Smooth muscle cell (in vitro differentiated cells): ENCODE measurements around the gene DDX25. TPM values are rescaled to one million over a fixed set of nuclear protein-coding genes. Genes with fewer than 3 reads are reported as not detected.

Experiments used
- DNase-seq: peaks from one replicate; lab custom pipeline; 2025; ENCODE audit not compliant: unreplicated experiment; lab: John Stamatoyannopoulos, UW
- H2AFZ ChIP-seq: fragments of 200-600 bp; sonication (generic); 2 replicates; pipeline ENCODE4 v1.6.0; 2016; ENCODE audit warnings: antibody characterized with exemption, low read depth, mild to moderate bottlenecking
- H3F3A ChIP-seq: fragments of 200-600 bp; sonication (generic); 2 replicates; pipeline ENCODE4 v1.6.0; 2017; ENCODE audit warnings: antibody characterized with exemption, low read depth
- H3K27ac ChIP-seq: fragments of 200-600 bp; sonication (generic); 2 replicates; pipeline ENCODE4 v1.5.1; 2016; ENCODE audit warnings: low read depth, mild to moderate bottlenecking
- H3K27me3 ChIP-seq: fragments of 200-600 bp; sonication (generic); 2 replicates; pipeline ENCODE4 v1.6.1; 2016; ENCODE audit warnings: low read depth, mild to moderate bottlenecking
- H3K36me3 ChIP-seq: fragments of 200-600 bp; sonication (generic); 2 replicates; pipeline ENCODE4 v1.5.1; 2016; ENCODE audit warnings: low read depth
- H3K4me1 ChIP-seq: fragments of 200-600 bp; sonication (generic); 2 replicates; pipeline ENCODE4 v1.5.1; 2016; ENCODE audit warnings: low read depth
- H3K4me2 ChIP-seq: fragments of 200-600 bp; sonication (generic); 2 replicates; pipeline ENCODE4 v1.6.0; 2016; ENCODE audit warnings: mild to moderate bottlenecking
- H3K4me3 ChIP-seq: fragments of 200-600 bp; sonication (generic); 2 replicates; pipeline ENCODE4 v1.5.1; 2016; ENCODE audit warnings: mild to moderate bottlenecking
- H3K79me2 ChIP-seq: fragments of 200-600 bp; sonication (generic); 2 replicates; pipeline ENCODE4 v1.6.0; 2016; ENCODE audit warnings: low read depth, mild to moderate bottlenecking
- H3K9ac ChIP-seq: fragments of 200-600 bp; sonication (generic); 2 replicates; pipeline ENCODE4 v1.6.0; 2016; ENCODE audit warnings: low read depth
- H3K9me3 ChIP-seq: fragments of 200-600 bp; sonication (generic); replicated peaks from 2 replicates; pipeline ENCODE4 v1.5.1; 2016; ENCODE audit warnings: low read depth
- H4K20me1 ChIP-seq: fragments of 200-600 bp; sonication (generic); 2 replicates; pipeline ENCODE4 v1.6.0; 2016; ENCODE audit warnings: low read depth
- WGBS: methylation state at CpG from one replicate; pipeline ENCODE4 v1.1.7; 2016; ENCODE audit warnings: low lambda C conversion rate; 5-methylcytosine and 5-hydroxymethylcytosine counted together
- polyA plus RNA-seq: library from polyadenylated mRNA; unstranded; fragments of >200 nt; fragmentation: Nextera tagmentation; extraction: Ambion mirVana; gene quantifications from 2 replicates; pipeline ENCODE4 v1.2.1, GENCODE V29; 2016
- total RNA-seq: library from RNA; depleted of rRNA; stranded (reverse); fragments of >200 nt; gene quantifications from 2 replicates; pipeline ENCODE4 v1.2.3, GENCODE V29; 2014
- TF ChIP-seq, protein P1 (sequence below): fragments of 200-600 bp; sonication (generic); IDR thresholded peaks from 2 replicates; pipeline ENCODE4 v1.5.1; 2017; ENCODE audit warnings: borderline replicate concordance, mild to moderate bottlenecking, antibody characterized with exemption; ENCODE audit not compliant: insufficient read depth, poor library complexity, severe bottlenecking

Gene DDX25
- total and polyA plus RNA-seq, 2 experiments from 2014 or later = 0.09 TPM; not detected in 1

DNA sequence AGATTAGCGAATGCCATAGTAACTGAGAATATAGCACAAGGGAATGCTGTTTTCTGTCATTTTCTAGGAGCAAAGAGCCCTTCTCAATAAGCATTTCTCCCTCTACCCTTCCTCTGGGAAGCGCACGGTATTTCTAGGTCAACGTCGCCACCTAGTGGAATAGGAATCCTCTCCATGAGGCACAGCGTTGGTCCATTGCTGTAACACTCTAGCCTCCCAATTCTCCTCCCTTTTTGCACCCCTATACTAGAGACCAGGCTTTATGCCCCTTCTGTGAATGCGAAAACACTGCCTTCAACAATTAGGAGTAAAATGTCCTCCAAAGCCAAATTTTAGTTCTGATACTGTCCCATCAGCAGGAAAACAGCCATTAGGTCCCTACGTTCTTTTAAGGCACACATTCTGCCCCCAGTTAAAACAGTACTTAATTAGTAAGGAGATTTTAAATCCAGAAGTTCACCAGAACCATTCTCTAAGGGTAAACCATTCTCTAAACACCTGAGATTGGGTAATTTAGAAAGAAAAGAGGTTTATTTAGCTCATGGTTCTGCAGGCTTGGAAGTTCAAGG, 29.7 kb upstream of the DDX25 start:
- Histone ChIP-seq H3K36me3 (no peaks in the 10 kb centered on the region), H3F3A (no peaks in the 10 kb centered on the region), H2AFZ (no peak overlapping the region), H3K9ac (no peak overlapping the region), H3K4me3 (peak overlapping the region; percentile 29), H4K20me1 (no peaks in the 10 kb centered on the region), H3K4me2 (peak overlapping the region; percentile 75), H3K27ac (no peak overlapping the region), H3K27me3 (no peaks in the 10 kb centered on the region), H3K9me3 (no peaks in the 10 kb centered on the region), H3K79me2 (no peaks in the 10 kb centered on the region), H3K4me1 (no peaks in the 10 kb centered on the region)
- TF ChIP-seq, protein P1, sequence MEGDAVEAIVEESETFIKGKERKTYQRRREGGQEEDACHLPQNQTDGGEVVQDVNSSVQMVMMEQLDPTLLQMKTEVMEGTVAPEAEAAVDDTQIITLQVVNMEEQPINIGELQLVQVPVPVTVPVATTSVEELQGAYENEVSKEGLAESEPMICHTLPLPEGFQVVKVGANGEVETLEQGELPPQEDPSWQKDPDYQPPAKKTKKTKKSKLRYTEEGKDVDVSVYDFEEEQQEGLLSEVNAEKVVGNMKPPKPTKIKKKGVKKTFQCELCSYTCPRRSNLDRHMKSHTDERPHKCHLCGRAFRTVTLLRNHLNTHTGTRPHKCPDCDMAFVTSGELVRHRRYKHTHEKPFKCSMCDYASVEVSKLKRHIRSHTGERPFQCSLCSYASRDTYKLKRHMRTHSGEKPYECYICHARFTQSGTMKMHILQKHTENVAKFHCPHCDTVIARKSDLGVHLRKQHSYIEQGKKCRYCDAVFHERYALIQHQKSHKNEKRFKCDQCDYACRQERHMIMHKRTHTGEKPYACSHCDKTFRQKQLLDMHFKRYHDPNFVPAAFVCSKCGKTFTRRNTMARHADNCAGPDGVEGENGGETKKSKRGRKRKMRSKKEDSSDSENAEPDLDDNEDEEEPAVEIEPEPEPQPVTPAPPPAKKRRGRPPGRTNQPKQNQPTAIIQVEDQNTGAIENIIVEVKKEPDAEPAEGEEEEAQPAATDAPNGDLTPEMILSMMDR = peak; percentile 73
- WGBS = 11% methylated on average over 8 of the region's 8 CpGs
- DNase-seq = no peak

DNA sequence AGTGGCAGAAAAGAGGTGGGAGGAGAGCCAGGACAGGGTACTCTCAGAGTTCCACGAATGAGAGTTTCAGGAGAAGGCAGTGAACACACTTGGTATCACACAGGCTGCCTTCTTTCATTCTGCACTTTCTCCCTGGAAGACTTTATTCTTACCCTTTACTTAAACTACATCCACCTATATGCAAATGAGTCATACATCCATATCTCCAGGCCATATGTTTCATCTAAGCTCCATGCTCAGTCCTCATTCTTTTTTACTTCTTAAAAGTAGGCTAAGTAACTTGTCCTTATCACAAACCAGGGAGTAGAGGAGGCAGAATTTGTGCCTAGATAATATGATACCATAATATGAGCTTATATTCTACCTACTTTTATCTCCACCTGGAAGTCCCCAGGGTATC, 23.0 kb upstream of the DDX25 start:
- Histone ChIP-seq H3K79me2 (no peaks in the 10 kb centered on the region), H3K4me1 (no peaks in the 10 kb centered on the region), H3K27me3 (no peaks in the 10 kb centered on the region), H3K9me3 (no peaks in the 10 kb centered on the region), H4K20me1 (no peaks in the 10 kb centered on the region), H3K4me2 (no peak overlapping the region), H3K36me3 (no peaks in the 10 kb centered on the region), H3F3A (no peaks in the 10 kb centered on the region), H3K27ac (no peak overlapping the region), H3K9ac (no peak overlapping the region), H3K4me3 (no peak overlapping the region), H2AFZ (no peak overlapping the region)
- TF ChIP-seq, protein P1 = no peak
- WGBS = 80% methylated on average over 1 of the region's 1 CpG
- DNase-seq = no peak

DNA sequence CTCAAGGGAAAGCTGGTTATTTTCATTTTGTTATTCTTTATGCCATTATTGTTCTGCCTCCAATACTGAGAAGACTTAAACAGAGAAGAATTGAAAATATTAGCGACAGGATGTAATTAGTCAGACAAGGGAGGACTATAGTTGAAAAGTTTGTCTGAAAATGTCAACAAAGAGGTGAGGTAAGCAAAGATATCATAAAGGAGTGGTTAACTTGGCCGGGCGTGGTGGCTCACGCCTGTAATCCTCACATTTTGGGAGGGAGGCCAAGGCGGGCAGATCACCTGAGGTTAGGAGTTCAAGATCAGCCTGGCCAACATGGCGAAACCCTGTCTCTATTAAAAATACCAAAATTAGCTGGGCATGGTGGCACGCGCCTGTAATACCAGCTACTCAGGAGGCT, 20.9 kb upstream of the DDX25 start:
- H3K79me2 ChIP-seq = no peaks in the 10 kb centered on the region
- no peak overlapping the region for H3K4me3 ChIP-seq
- no peak overlapping the region for H3K9ac ChIP-seq
- no peaks in the 10 kb centered on the region for H3K4me1 ChIP-seq
- TF ChIP-seq, protein P1 = no peak
- no peaks in the 10 kb centered on the region for H3K27me3 ChIP-seq
- no peaks in the 10 kb centered on the region for H3F3A ChIP-seq
- no peak for DNase-seq
- no peak overlapping the region for H3K27ac ChIP-seq
- H3K9me3 ChIP-seq = no peaks in the 10 kb centered on the region
- H2AFZ ChIP-seq = no peak overlapping the region
- H3K36me3 ChIP-seq = no peaks in the 10 kb centered on the region
- no peak overlapping the region for H3K4me2 ChIP-seq
- 85% methylated on average over 8 of the region's 8 CpGs for WGBS
- no peaks in the 10 kb centered on the region for H4K20me1 ChIP-seq

DNA sequence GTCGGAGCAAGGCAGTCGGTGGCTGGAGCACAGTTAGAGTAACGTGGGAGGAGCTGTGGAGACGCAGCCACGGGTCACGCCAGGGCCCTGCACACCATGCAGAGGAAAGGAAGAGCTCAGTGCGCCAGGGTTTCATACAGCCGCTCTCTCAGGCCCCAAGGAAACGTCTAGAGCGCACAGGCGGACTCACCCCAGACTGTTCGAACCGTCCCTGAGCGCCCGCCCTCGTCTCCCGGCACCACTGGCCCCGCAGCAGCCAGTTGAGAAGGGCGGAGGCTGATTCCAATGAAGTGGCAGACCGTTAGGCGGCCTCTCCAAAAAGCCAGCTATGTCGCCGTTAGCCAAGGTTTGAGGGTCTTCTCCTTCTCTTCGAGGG, 17.3 kb upstream of the DDX25 start:
- Histone ChIP-seq H3K4me3 (no peak overlapping the region), H3K27me3 (no peaks in the 10 kb centered on the region), H3K36me3 (no peaks in the 10 kb centered on the region), H3K9ac (no peak overlapping the region), H3K9me3 (no peaks in the 10 kb centered on the region), H3F3A (no peaks in the 10 kb centered on the region), H3K79me2 (peaks cover 6% of the 10 kb centered on the region), H3K4me2 (no peak overlapping the region), H4K20me1 (peaks cover 3% of the 10 kb centered on the region), H2AFZ (no peak overlapping the region), H3K27ac (no peak overlapping the region), H3K4me1 (peaks cover 5% of the 10 kb centered on the region)
- TF ChIP-seq, protein P1 = no peak
- 86% methylated on average over 24 of the region's 24 CpGs for WGBS
- no peak for DNase-seq
